T-helper 2 cell (primary cell): ENCODE data around the gene KRT12.
"Not testable (repeated sequence)": the region's sequence is repeated elsewhere in the genome, so short reads cannot be mapped to it uniquely, and the experiment has no call there.

Experiments used
- DNase-seq, 5 experiments: peaks; one replicate each; pipeline versions ENCODE4 v3.0.0 to v3.0.0-alpha.2; 2012 to 2022

KRT12 gene

GRCh38 chr17:40883626-40884334, 16.8 kb upstream of the KRT12 start:
- no peak for DNase-seq

GRCh38 chr17:40883031-40883430, 16.0 kb upstream of the KRT12 start:
- DNase-seq: no peak

GRCh38 chr17:40879026-40879425, 12.0 kb upstream of the KRT12 start:
- DNase-seq: no peak

GRCh38 chr17:40878044-40878443, 11.0 kb upstream of the KRT12 start:
- no peak for DNase-seq

GRCh38 chr17:40873801-40874200, 6.8 kb upstream of the KRT12 start:
- no peak for DNase-seq

GRCh38 chr17:40873255-40873654, 6.2 kb upstream of the KRT12 start:
- DNase-seq: no peak

- no peak for DNase-seq
Measured at GRCh38 chr17:40872416-40872815, 5.4 kb upstream of the KRT12 start.

GRCh38 chr17:40871316-40871715, 4.3 kb upstream of the KRT12 start:
- DNase-seq: no peak

- DNase-seq: no peak
Measured at GRCh38 chr17:40870136-40870535, 3.1 kb upstream of the KRT12 start.

- DNase-seq: no peak
Measured at GRCh38 chr17:40864661-40865390, 2.2 kb downstream of the KRT12 start.

- peak in 1 of 5 experiments; percentile 5 for DNase-seq
Measured at GRCh38 chr17:40862985-40863733, 3.9 kb downstream of the KRT12 start.

GRCh38 chr17:40859536-40859935, 7.5 kb downstream of the KRT12 start:
- no peak for DNase-seq

GRCh38 chr17:40858667-40859066, 8.4 kb downstream of the KRT12 start:
- DNase-seq: not testable (repeated sequence)

GRCh38 chr17:40857535-40857934, 9.5 kb downstream of the KRT12 start:
- no peak for DNase-seq

- peak in 1 of 5 experiments; percentile 3 for DNase-seq
Measured at GRCh38 chr17:40854175-40854814, 12.7 kb downstream of the KRT12 start.

- no peak for DNase-seq
Measured at GRCh38 chr17:40852364-40852763, 14.7 kb downstream of the KRT12 start.

GRCh38 chr17:40850293-40850972, 16.6 kb downstream of the KRT12 start:
- no peak for DNase-seq

GRCh38 chr17:40849723-40850122, 17.3 kb downstream of the KRT12 start:
- no peak for DNase-seq

GRCh38 chr17:40848583-40849235, 18.3 kb downstream of the KRT12 start:
- DNase-seq: no peak

GRCh38 chr17:40846515-40847144, 20.4 kb downstream of the KRT12 start:
- no peak for DNase-seq

- no peak for DNase-seq
Measured at GRCh38 chr17:40844671-40845107, 22.3 kb downstream of the KRT12 start.
